HepG2 (cell line): ENCODE results near the gene PFN1. TPM values are rescaled to one million over a fixed set of nuclear protein-coding genes. Genes with fewer than 3 reads are reported as not detected.
A peak's percentile ranks its signal among the peaks of the same experiment; 100 is the strongest.

Experiments
- ATAC-seq: fragments of 200-7000 bp; cut with Tn5 transposase; 3 replicates; pipeline ENCODE4 v1.9.1; 2020; ENCODE audit warnings: mild to moderate bottlenecking, moderate library complexity
- BruUV-seq: library from RNA; stranded (reverse); fragments of 400-500 nt; replicated peaks from 2 replicates; lab custom pipeline; 2021; lab: Mats Ljungman, UMichigan
- CTCF ChIA-PET: fragments of 300-600 bp; formaldehyde crosslinking; extraction: SDS; loops from one replicate; lab custom pipeline; 2021; ENCODE audit warnings: low total read pairs, inconsistent platforms, low intra/inter-chr PET ratio; lab: Yijun Ruan, JAX
- POLR2A ChIA-PET: fragments of 350-600 bp; sonication (Branson Sonifier 250); formaldehyde crosslinking; loops from one replicate; lab custom pipeline; 2020; ENCODE audit warnings: antibody characterized with exemption, inconsistent platforms; lab: Yijun Ruan, JAX
- DNase-seq: peaks from one replicate; pipeline ENCODE4 v3.0.0-alpha.2; 2015; ENCODE audit warnings: low spot score
- FAIRE-seq: peaks from 3 replicates; lab custom pipeline; 2011; peaks lifted over from hg19 to GRCh38; lab: Jason Lieb, UNC
- H2AFZ ChIP-seq: one replicate; pipeline ENCODE4 v1.6.1; 2011; ENCODE audit warnings: low read length, inconsistent platforms
- H3K27ac ChIP-seq: fragments of 300-600 bp; 3 replicates; pipeline ENCODE4 v1.8.0; 2011; ENCODE audit warnings: mixed run types, mild to moderate bottlenecking, mixed read lengths, low read length, inconsistent platforms; ENCODE audit not compliant: insufficient read depth; ENCODE audit errors: extremely low read length
- H3K27me3 ChIP-seq, 2 experiments: fragments of 200-600 bp in 1 of 2; 2 replicates in 1 of 2; 3 replicates in 1 of 2; pipeline versions ENCODE4 v1.6.0 to v1.8.0; 2011; ENCODE audit warnings: low read length in 2 of 2, mild to moderate bottlenecking in 2 of 2, moderate library complexity in 2 of 2, inconsistent platforms in 1 of 2; ENCODE audit not compliant: insufficient read depth in 2 of 2, control insufficient read depth in 1 of 2
- H3K36me3 ChIP-seq, 2 experiments: fragments of 200-600 bp in 1 of 2; replicated peaks in 1 of 2; 2 replicates in 1 of 2; 3 replicates in 1 of 2; pipeline versions ENCODE4 v1.5.1 to v1.8.0; 2011; ENCODE audit warnings: low read length in 2 of 2, inconsistent platforms in 1 of 2; ENCODE audit not compliant: insufficient read depth in 2 of 2, control insufficient read depth in 1 of 2
- H3K4me1 ChIP-seq: 2 replicates; pipeline ENCODE4 v1.5.1; 2012; ENCODE audit warnings: low read length, inconsistent platforms; ENCODE audit not compliant: insufficient read depth
- H3K4me2 ChIP-seq: 2 replicates; pipeline ENCODE4 v1.6.0; 2011; ENCODE audit warnings: low read depth, low read length, inconsistent platforms
- H3K4me3 ChIP-seq, 3 experiments: fragments of 200-600 bp in 1 of 3; sonication (generic), shearing (Covaris generic) in 1 of 3; replicated peaks in 1 of 3; 2 replicates each; pipeline ENCODE4 v1.5.1; 2011 to 2016; ENCODE audit warnings: low read length in 3 of 3, inconsistent platforms in 2 of 3, low read depth in 2 of 3, mild to moderate bottlenecking in 2 of 3, control low read depth in 1 of 3, mixed read lengths in 1 of 3; ENCODE audit not compliant: insufficient read depth in 1 of 3
- H3K79me2 ChIP-seq: one replicate; pipeline ENCODE4 v1.6.1; 2011; ENCODE audit warnings: low read length, inconsistent platforms; ENCODE audit not compliant: insufficient read depth
- H3K9ac ChIP-seq: 2 replicates; pipeline ENCODE4 v1.6.0; 2011; ENCODE audit warnings: mild to moderate bottlenecking, low read depth, low read length, inconsistent platforms; ENCODE audit not compliant: insufficient read depth
- H3K9me3 ChIP-seq: 2 replicates; pipeline ENCODE4 v1.5.1; 2012; ENCODE audit warnings: mild to moderate bottlenecking, low read length
- H4K20me1 ChIP-seq: 2 replicates; pipeline ENCODE4 v1.6.0; 2011; ENCODE audit warnings: inconsistent platforms, mild to moderate bottlenecking, low read length, moderate library complexity; ENCODE audit not compliant: insufficient read depth
- AGO2 ChIP-seq: fragments of 200-400 bp; formaldehyde crosslinking; optimal IDR thresholded peaks from 2 replicates; pipeline ENCODE3; 2017; ENCODE audit warnings: mild to moderate bottlenecking, low read depth, low read length, moderate library complexity
- ATF7 ChIP-seq, 2 experiments: fragments of 450-650 bp in 1 of 2; sonication (generic) in 1 of 2; formaldehyde crosslinking in 1 of 2; IDR thresholded peaks; 2 replicates each; pipeline versions ENCODE4 v1.4.0 to v1.6.1; 2016 to 2020; ENCODE audit warnings: antibody characterized with exemption in 1 of 2, mild to moderate bottlenecking in 1 of 2, missing genetic modification reagents in 1 of 2
- TRIM24 ChIP-seq: sonication (generic); formaldehyde crosslinking; IDR thresholded peaks from 2 replicates; pipeline ENCODE4 v1.8.0; 2022; ENCODE audit warnings: mild to moderate bottlenecking, missing genetic modification reagents
- ZBTB38 ChIP-seq: sonication (generic); formaldehyde crosslinking; IDR thresholded peaks from 2 replicates; pipeline ENCODE4 v1.5.1; 2020; ENCODE audit warnings: mild to moderate bottlenecking, missing genetic modification reagents
- WGBS: methylation state at CpG from one replicate; pipeline ENCODE4 v1.1.6; 2017; ENCODE audit warnings: low lambda C conversion rate; 5-methylcytosine and 5-hydroxymethylcytosine counted together
- in situ Hi-C: cut with HindIII; loops from 2 replicates; pipeline ENCODE4 v1.10.0; 2017; ENCODE audit warnings: low pct_unique_long_range_greater_than_20kb; ENCODE audit not compliant: extremely low pct_ligation_motif_present
- intact Hi-C: fragments of 100-400 bp; cut with micrococcal nuclease; formaldehyde crosslinking; loops from one replicate; pipeline ENCODE4 v1.10.0; 2022; ENCODE audit not compliant: unreplicated experiment
- polyA plus RNA-seq, 8 experiments: library from polyadenylated mRNA; depleted of rRNA in 3 of 8; stranded (reverse) in 7 of 8; unstranded in 1 of 8; fragments of >200 nt; fragmentation: Illumina TruSeq in 4 of 8; extraction: Trizol in 4 of 8; gene quantifications; 2 replicates each; pipeline versions ENCODE4 v1.2.1 to v1.2.3, GENCODE V29; 2011 to 2016; ENCODE audit warnings: low read depth in 4 of 8, missing spikeins in 1 of 8, mixed read lengths in 1 of 8; ENCODE audit not compliant: insufficient read depth in 1 of 8
- total RNA-seq, 5 experiments: library from RNA; depleted of rRNA; stranded (reverse); fragments of >200 nt; fragmentation: Illumina TruSeq; extraction: Trizol; gene quantifications; 2 replicates each; pipeline ENCODE4 v1.2.3, GENCODE V29; 2016; ENCODE audit warnings: low read depth in 1 of 5
- TF ChIP-seq, protein P1 (sequence below): sonication (generic); formaldehyde crosslinking; IDR thresholded peaks from 2 replicates; pipeline ENCODE4 v1.5.0; 2020; ENCODE audit warnings: mild to moderate bottlenecking, missing genetic modification reagents, moderate library complexity
- TF ChIP-seq, protein P2 (sequence below): sonication (generic); formaldehyde crosslinking; IDR thresholded peaks from 2 replicates; pipeline ENCODE4 v1.5.0; 2020; ENCODE audit warnings: mild to moderate bottlenecking, missing genetic modification reagents, borderline replicate concordance
- TF ChIP-seq, protein P3 (sequence below): sonication (generic); formaldehyde crosslinking; IDR thresholded peaks from 2 replicates; pipeline ENCODE4 v1.4.0; 2020; ENCODE audit warnings: missing genetic modification reagents

PFN1 gene
- total and polyA plus RNA-seq, 2 of the 13 experiments (the other 11 are each of a cell fraction or from before 2014, with no cell fraction given), result 494 to 613 TPM

DNA sequence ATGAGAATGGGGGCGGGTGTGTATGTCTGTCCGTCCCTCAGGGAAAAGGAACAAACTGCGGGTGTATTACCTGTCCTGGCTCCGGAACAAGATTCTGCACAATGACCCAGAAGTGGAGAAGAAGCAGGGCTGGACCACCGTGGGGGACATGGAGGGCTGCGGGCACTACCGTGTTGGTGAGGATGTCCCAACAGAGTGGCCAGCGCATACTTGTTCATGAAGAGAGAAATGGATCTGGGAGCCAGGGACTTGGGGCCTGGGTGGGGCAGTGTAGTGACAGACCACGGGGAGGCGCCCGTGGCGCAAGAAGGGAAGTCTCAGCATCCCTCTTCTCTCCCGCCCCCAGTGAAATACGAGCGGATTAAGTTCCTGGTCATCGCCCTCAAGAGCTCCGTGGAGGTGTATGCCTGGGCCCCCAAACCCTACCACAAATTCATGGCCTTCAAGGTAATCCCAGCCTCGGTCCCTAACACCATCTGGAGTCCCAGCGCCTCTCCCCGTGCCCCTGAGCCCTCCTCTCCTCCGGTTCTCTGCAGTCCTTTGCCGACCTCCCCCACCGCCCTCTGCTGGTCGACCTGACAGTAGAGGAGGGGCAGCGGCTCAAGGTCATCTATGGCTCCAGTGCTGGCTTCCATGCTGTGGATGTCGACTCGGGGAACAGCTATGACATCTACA, 52.5 kb downstream of the PFN1 start:
- H2AFZ ChIP-seq, result no peak overlapping the region
- ChIA-PET CTCF (no interaction called here), POLR2A (no interaction called here)
- DNase-seq (no peak), ATAC-seq (peak; percentile 28), FAIRE-seq (no peak)
- 91% methylated on average over 25 of the region's 27 CpGs for WGBS
- intact Hi-C loops (no loop called here), in situ Hi-C loops (loop anchor here (10.0 kb wide), 1 partner anchor 341 kb away; the partner anchor contains the start of gene MYBBP1A)
- no peaks in the 10 kb centered on the region for H3K27me3 ChIP-seq
- no peaks in the 10 kb centered on the region for H3K79me2 ChIP-seq
- H3K4me3 ChIP-seq, result no peak overlapping the region
- H3K36me3 ChIP-seq, result peaks cover 33 to 62% of the 10 kb centered on the region in 2 experiments; a peak in 4 of 5 replicates
- no peak overlapping the region for H3K9ac ChIP-seq
- TF ChIP-seq TRIM24 (CRISPR knock-in tag), result no peak
- TF ChIP-seq, protein P1, sequence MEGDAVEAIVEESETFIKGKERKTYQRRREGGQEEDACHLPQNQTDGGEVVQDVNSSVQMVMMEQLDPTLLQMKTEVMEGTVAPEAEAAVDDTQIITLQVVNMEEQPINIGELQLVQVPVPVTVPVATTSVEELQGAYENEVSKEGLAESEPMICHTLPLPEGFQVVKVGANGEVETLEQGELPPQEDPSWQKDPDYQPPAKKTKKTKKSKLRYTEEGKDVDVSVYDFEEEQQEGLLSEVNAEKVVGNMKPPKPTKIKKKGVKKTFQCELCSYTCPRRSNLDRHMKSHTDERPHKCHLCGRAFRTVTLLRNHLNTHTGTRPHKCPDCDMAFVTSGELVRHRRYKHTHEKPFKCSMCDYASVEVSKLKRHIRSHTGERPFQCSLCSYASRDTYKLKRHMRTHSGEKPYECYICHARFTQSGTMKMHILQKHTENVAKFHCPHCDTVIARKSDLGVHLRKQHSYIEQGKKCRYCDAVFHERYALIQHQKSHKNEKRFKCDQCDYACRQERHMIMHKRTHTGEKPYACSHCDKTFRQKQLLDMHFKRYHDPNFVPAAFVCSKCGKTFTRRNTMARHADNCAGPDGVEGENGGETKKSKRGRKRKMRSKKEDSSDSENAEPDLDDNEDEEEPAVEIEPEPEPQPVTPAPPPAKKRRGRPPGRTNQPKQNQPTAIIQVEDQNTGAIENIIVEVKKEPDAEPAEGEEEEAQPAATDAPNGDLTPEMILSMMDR (CRISPR knock-in tag), result peak; percentile 54
- peak; percentile 47; the same call in 1 of the 2 replicates for TF ChIP-seq ZBTB38 (CRISPR knock-in tag)
- TF ChIP-seq, protein P2, sequence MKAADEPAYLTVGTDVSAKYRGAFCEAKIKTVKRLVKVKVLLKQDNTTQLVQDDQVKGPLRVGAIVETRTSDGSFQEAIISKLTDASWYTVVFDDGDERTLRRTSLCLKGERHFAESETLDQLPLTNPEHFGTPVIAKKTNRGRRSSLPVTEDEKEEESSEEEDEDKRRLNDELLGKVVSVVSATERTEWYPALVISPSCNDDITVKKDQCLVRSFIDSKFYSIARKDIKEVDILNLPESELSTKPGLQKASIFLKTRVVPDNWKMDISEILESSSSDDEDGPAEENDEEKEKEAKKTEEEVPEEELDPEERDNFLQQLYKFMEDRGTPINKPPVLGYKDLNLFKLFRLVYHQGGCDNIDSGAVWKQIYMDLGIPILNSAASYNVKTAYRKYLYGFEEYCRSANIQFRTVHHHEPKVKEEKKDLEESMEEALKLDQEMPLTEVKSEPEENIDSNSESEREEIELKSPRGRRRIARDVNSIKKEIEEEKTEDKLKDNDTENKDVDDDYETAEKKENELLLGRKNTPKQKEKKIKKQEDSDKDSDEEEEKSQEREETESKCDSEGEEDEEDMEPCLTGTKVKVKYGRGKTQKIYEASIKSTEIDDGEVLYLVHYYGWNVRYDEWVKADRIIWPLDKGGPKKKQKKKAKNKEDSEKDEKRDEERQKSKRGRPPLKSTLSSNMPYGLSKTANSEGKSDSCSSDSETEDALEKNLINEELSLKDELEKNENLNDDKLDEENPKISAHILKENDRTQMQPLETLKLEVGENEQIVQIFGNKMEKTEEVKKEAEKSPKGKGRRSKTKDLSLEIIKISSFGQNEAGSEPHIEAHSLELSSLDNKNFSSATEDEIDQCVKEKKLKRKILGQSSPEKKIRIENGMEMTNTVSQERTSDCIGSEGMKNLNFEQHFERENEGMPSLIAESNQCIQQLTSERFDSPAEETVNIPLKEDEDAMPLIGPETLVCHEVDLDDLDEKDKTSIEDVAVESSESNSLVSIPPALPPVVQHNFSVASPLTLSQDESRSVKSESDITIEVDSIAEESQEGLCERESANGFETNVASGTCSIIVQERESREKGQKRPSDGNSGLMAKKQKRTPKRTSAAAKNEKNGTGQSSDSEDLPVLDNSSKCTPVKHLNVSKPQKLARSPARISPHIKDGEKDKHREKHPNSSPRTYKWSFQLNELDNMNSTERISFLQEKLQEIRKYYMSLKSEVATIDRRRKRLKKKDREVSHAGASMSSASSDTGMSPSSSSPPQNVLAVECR, result 0 out of 2 replicates have a peak, but pooled peaks have one; percentile 20
- TF ChIP-seq AGO2, result peak; percentile 42
- TF ChIP-seq, protein P3, sequence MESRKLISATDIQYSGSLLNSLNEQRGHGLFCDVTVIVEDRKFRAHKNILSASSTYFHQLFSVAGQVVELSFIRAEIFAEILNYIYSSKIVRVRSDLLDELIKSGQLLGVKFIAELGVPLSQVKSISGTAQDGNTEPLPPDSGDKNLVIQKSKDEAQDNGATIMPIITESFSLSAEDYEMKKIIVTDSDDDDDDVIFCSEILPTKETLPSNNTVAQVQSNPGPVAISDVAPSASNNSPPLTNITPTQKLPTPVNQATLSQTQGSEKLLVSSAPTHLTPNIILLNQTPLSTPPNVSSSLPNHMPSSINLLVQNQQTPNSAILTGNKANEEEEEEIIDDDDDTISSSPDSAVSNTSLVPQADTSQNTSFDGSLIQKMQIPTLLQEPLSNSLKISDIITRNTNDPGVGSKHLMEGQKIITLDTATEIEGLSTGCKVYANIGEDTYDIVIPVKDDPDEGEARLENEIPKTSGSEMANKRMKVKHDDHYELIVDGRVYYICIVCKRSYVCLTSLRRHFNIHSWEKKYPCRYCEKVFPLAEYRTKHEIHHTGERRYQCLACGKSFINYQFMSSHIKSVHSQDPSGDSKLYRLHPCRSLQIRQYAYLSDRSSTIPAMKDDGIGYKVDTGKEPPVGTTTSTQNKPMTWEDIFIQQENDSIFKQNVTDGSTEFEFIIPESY, result peak; percentile 70; the same call in 1 of the 2 replicates
- TF ChIP-seq ATF7 (IDR thresholded peaks at IDR 0.05), result no peak
- TF ChIP-seq ATF7 (CRISPR knock-in tag; IDR thresholded peaks at IDR 0.05), result no peak
- BruUV-seq, result TSS peak; percentile 54
- H3K4me1 ChIP-seq, result no peaks in the 10 kb centered on the region
- no peaks in the 10 kb centered on the region for H3K9me3 ChIP-seq
- no peaks in the 10 kb centered on the region for H4K20me1 ChIP-seq
- no peak overlapping the region for H3K4me2 ChIP-seq
- H3K27ac ChIP-seq, result no peak overlapping the region
